SK-N-SH (cell line): ENCODE results near the gene PDE2A.

Experiments
- EP300 ChIP-seq, 2 experiments: IDR thresholded peaks; 2 replicates each; pipeline versions ENCODE4 v1.4.0 to v1.6.1; 2012; ENCODE audit warnings: borderline replicate concordance in 1 of 2, low read depth in 1 of 2, low read length in 1 of 2
- FOXM1 ChIP-seq: IDR thresholded peaks from 2 replicates; pipeline ENCODE4 v1.4.0; 2012; ENCODE audit warnings: low read depth, mild to moderate bottlenecking
- JUND ChIP-seq: IDR thresholded peaks from 2 replicates; pipeline ENCODE4 v1.4.0; 2012
- MEF2A ChIP-seq: IDR thresholded peaks from 2 replicates; pipeline ENCODE4 v1.4.0; 2012; ENCODE audit warnings: low read depth, borderline replicate concordance
- TF ChIP-seq, protein P1 (sequence below): fragments of 200-600 bp; sonication (generic); IDR thresholded peaks from 2 replicates; pipeline ENCODE4 v1.6.1; 2017; ENCODE audit warnings: antibody characterized with exemption, mild to moderate bottlenecking, moderate library complexity
- TF ChIP-seq, protein P2 (sequence below): IDR thresholded peaks from 2 replicates; pipeline ENCODE4; 2012
- TF ChIP-seq, protein P3 (sequence below): fragments of 150-350 bp; IDR thresholded peaks from 2 replicates; pipeline ENCODE4 v1.6.1; 2017; ENCODE audit warnings: antibody characterized with exemption, low read length, low read depth, borderline replicate concordance
- TF ChIP-seq, protein P4 (sequence below): IDR thresholded peaks from 2 replicates; pipeline ENCODE4 v1.6.1; 2012; ENCODE audit warnings: mild to moderate bottlenecking, low read depth, low read length, moderate library complexity

DNA sequence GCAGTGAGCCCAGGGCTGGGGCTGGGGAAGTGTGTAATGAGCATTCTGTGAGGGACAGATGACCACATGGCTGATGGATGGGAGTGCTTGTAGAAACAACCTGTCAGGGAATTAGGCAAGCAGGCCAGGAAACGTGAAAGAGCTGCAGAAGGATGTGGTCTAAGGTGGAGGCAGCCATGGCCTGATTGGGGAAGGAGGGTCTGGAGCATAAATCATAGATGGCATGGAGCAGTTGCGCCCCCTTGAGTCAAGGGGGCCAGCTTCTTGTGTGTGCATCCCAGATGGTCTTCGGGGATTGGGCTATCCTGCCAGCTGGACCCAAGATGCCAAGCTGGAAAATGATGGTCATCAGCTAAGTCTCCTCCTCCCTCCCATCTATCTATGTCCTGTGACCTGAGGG, 120.5 kb downstream of the PDE2A start:
- TF ChIP-seq, protein P1, sequence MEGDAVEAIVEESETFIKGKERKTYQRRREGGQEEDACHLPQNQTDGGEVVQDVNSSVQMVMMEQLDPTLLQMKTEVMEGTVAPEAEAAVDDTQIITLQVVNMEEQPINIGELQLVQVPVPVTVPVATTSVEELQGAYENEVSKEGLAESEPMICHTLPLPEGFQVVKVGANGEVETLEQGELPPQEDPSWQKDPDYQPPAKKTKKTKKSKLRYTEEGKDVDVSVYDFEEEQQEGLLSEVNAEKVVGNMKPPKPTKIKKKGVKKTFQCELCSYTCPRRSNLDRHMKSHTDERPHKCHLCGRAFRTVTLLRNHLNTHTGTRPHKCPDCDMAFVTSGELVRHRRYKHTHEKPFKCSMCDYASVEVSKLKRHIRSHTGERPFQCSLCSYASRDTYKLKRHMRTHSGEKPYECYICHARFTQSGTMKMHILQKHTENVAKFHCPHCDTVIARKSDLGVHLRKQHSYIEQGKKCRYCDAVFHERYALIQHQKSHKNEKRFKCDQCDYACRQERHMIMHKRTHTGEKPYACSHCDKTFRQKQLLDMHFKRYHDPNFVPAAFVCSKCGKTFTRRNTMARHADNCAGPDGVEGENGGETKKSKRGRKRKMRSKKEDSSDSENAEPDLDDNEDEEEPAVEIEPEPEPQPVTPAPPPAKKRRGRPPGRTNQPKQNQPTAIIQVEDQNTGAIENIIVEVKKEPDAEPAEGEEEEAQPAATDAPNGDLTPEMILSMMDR, result no peak
- TF ChIP-seq MEF2A (no peak), JUND (no peak), EP300 (IDR thresholded peaks at IDR 0.05; ENCODE audit: borderline replicate concordance in 1 of 2, low read depth in 1 of 2, low read length in 1 of 2) (no peak), FOXM1 (no peak)
- TF ChIP-seq, protein P2, sequence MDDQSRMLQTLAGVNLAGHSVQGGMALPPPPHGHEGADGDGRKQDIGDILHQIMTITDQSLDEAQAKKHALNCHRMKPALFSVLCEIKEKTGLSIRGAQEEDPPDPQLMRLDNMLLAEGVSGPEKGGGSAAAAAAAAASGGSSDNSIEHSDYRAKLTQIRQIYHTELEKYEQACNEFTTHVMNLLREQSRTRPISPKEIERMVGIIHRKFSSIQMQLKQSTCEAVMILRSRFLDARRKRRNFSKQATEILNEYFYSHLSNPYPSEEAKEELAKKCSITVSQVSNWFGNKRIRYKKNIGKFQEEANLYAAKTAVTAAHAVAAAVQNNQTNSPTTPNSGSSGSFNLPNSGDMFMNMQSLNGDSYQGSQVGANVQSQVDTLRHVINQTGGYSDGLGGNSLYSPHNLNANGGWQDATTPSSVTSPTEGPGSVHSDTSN, result no peak
- TF ChIP-seq, protein P3, sequence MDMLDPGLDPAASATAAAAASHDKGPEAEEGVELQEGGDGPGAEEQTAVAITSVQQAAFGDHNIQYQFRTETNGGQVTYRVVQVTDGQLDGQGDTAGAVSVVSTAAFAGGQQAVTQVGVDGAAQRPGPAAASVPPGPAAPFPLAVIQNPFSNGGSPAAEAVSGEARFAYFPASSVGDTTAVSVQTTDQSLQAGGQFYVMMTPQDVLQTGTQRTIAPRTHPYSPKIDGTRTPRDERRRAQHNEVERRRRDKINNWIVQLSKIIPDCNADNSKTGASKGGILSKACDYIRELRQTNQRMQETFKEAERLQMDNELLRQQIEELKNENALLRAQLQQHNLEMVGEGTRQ, result no peak
- TF ChIP-seq, protein P4, sequence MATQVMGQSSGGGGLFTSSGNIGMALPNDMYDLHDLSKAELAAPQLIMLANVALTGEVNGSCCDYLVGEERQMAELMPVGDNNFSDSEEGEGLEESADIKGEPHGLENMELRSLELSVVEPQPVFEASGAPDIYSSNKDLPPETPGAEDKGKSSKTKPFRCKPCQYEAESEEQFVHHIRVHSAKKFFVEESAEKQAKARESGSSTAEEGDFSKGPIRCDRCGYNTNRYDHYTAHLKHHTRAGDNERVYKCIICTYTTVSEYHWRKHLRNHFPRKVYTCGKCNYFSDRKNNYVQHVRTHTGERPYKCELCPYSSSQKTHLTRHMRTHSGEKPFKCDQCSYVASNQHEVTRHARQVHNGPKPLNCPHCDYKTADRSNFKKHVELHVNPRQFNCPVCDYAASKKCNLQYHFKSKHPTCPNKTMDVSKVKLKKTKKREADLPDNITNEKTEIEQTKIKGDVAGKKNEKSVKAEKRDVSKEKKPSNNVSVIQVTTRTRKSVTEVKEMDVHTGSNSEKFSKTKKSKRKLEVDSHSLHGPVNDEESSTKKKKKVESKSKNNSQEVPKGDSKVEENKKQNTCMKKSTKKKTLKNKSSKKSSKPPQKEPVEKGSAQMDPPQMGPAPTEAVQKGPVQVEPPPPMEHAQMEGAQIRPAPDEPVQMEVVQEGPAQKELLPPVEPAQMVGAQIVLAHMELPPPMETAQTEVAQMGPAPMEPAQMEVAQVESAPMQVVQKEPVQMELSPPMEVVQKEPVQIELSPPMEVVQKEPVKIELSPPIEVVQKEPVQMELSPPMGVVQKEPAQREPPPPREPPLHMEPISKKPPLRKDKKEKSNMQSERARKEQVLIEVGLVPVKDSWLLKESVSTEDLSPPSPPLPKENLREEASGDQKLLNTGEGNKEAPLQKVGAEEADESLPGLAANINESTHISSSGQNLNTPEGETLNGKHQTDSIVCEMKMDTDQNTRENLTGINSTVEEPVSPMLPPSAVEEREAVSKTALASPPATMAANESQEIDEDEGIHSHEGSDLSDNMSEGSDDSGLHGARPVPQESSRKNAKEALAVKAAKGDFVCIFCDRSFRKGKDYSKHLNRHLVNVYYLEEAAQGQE, result no peak
